Measurements from ENCODE around the gene TSC22D1. TPM values are rescaled to one million over a fixed set of nuclear protein-coding genes. Genes with fewer than 3 reads are reported as not detected.
"Not testable (repeated sequence)": the region's sequence is repeated elsewhere in the genome, so short reads cannot be mapped to it uniquely, and the experiment has no call there.

TSC22D1 gene
- total RNA-seq, 1 experiment from 2014 or later: 67.6 TPM

DNA sequence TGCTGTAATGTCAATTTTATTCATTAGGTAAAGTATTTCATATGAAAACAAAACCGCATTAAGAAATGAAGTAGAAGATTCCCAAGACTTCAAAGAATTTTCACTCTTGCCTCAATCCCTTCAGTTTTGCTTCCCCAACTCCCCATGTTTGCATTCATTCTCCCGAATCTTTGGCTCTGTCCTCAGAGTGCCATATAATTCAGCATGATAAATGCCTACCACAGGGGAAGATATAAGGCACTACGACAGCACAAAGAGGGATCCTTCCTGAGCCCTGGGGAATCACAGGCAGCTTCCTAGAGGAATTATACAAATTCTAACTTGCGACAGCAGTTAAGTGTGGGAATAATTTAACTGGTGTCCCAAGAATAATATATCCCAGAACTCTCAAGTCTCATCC, 68.5 kb downstream of the TSC22D1 start:
- no peak for DNase-seq (ENCODE audit: low spot score)

GRCh38 chr13:44506719-44507118, 69.4 kb downstream of the TSC22D1 start:
- DNase-seq (ENCODE audit: low spot score): no peak

DNA sequence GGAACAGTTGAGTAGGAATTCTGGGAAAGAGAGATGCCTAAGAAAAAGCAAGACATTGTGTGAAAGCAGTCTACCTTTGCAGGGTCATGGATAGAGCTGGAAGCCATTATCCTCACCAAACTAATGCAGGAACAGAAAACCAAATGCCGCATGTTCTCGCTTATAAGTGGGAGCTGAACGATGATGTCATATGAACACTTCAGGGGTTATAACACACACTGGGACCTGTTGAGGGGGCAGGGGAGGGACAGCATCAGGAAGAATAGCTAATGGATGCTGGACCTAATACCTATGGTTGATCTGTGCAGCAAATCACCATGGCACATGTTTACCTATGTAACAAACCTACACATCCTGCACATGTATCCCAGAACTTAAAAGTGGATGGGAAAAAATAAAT, 69.9 kb downstream of the TSC22D1 start:
- no peak for DNase-seq (ENCODE audit: low spot score)

DNA sequence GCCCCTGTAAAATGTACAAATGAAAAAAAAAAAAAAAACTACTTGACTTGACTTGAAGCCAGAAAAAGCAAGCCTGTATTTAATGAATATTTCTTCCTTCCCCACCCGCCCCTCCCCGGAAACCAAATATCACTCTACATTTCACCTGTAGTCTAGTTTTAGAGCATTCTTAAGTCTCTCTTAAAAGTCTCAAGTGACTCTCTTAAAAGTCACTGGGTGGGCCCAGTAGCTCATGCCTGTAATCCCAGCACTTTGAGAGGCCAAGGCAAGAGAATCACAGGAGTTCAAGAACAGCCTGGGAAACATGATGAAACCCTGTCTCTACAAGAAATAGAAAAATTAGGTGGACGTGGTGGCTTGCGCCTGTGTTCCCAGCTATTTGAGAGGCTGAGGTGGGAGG, 72.0 kb downstream of the TSC22D1 start:
- DNase-seq (ENCODE audit: low spot score): no peak

- no peak for DNase-seq (ENCODE audit: low spot score)
Observed at GRCh38 chr13:44498969-44499368, 77.2 kb downstream of the TSC22D1 start.

GRCh38 chr13:44498502-44498901, 77.6 kb downstream of the TSC22D1 start:
- DNase-seq (ENCODE audit: low spot score): no peak

DNA sequence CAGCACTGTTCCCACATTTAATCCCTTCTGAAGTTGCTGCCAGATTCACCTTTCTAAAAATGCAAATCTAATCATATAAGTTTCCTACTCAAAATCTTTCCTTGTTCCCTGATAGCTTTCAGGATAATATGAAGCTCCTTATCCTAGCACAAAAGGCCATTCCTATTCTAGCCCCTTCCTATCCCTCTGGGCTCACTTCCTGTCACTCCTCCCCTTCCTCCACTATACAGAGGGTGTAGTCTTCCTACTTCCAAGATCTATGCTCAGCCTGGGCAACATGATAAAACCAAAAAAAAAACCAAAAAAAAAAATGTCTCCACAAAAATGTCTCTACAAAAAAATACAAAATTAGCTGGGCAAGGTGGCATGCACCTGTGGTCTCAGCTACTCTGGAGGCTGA, 78.3 kb downstream of the TSC22D1 start:
- DNase-seq (ENCODE audit: low spot score): no peak

DNA sequence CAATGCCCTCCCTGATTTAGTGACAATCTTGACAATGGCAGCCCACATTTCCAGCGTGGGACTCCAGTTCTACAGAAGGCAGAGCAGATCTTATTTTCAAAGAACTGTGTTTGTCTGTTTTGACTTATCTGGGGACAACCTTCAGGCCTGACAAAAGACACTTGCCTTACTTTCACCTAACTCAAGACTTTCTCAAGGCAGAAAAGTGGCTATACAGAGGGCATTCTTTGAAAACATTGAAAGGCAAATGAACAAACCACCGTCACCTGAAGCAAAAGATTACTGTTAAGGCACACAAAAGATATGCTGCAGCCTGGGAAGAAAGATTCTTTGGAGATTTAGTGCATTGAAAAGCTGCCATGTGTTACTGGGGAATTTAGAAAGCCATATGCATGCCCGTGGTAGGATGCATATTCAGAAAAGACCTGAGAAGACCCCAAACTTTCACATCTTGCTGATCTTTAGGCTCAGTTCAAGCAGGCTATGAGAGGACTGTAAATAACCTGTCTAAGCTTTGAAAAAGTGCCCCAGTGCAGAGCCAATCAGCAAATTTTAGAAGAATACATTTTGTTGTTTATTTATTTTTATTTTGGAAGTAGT, 82.8 kb downstream of the TSC22D1 start:
- DNase-seq (ENCODE audit: low spot score): no peak

DNA sequence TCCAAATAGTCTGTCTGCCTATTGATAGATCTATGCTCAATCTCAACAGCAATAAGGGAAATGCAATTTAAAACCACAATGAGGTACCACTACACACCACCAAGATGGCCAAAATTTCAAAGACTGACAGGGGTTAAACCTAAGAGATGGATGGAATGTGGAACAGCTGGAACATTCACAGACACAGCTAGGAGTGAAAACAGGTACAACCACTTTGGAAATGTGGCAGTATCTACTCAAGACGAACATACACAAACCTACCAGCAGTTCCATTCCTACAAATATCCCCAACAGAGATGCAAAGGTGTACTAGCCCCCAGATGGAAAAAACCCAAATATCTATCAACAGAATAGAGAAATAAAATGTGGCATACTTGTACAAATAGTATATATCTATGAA, 86.4 kb downstream of the TSC22D1 start:
- DNase-seq (ENCODE audit: low spot score): peak; percentile 21

- DNase-seq (ENCODE audit: low spot score): no peak
Observed at GRCh38 chr13:44487989-44488388, 88.1 kb downstream of the TSC22D1 start.

DNA sequence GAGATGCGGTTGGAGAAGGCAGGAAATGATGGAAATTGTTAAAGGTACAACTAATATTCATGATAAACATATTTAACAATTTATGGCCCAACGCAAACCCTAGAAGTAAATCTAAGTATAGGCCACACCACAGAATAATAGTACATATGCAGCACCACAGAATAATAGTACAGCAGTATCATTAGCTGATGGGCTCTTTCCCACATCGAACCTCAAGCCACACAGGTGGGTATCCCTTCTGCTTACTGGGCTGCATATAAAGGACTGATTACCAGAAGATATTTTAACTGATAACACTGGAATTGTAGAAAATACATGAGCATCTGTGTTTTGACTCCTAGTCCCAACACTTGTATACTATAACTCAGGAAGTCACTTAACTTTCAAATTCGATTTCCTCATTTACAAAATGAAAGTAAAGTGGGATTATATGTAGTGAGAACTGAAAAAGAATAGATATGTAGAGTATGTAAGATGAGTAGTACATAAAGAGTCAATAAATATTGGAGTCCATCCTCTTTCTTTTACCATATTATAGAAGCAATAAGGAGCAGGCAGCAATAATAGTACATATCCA, 91.5 kb downstream of the TSC22D1 start:
- no peak for DNase-seq (ENCODE audit: low spot score)

- peak; percentile 28 for DNase-seq (ENCODE audit: low spot score)
Observed at GRCh38 chr13:44474122-44474910, 101.8 kb downstream of the TSC22D1 start.

DNA sequence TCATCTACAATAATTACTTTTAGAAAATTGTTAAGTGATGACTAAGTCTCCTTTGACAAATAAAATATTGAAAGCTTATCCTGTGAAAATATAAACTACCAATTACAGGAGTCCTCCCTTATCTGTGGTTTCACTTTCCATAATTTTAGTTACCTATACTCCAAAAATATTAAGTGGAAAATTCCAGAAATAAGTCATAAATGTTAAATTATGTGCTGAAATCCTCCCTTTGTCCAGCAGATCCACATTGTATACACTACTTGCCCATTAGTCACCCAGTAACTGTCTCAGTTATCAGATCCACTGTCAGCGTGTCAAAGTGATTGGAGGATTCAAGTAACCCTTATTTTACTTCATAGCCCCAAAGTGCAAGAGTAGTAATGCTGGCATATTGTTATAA, 104.4 kb downstream of the TSC22D1 start:
- peak; percentile 17 for DNase-seq (ENCODE audit: low spot score)

GRCh38 chr13:44470638-44471562, 105.2 kb downstream of the TSC22D1 start:
- peak; percentile 81 for DNase-seq (ENCODE audit: low spot score)

DNA sequence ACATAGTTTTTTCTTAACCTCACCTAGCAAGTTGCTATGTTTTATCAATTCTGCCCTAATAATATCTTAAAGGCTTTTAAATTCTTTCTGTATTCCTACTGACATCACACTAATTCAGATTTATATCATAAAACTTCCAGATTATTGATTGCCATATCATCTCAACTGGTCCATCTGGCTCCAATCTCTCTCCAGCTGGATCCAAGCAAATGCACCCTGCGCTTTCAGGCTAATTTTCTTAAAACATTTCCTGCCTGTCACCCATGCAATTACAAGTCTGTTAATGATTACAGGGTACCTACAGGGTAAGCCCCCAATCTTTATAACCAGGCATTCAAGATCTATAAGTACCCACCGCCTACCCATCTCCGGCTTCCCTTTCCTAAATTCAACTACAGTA, 107.3 kb downstream of the TSC22D1 start:
- no peak for DNase-seq (ENCODE audit: low spot score)

DNA sequence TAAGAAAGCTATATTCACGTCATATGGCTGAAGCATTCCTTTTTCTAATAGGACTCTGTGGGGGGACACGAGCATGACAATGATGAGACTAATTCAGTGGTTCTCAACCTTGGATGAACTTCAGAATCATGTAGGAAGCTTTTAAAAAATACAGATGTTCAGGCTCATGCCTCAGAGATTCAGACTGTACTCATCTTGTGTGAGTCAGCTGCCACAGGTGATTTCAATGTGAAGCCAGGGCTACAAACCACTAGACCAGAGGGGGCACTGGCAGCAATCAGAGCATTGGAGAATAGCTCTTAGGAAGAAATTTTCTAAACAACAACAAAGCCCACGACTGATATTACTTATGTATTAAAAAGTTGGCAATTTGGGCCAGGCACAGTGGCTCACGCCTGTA, 110.8 kb downstream of the TSC22D1 start:
- no peak for DNase-seq (ENCODE audit: low spot score)

DNA sequence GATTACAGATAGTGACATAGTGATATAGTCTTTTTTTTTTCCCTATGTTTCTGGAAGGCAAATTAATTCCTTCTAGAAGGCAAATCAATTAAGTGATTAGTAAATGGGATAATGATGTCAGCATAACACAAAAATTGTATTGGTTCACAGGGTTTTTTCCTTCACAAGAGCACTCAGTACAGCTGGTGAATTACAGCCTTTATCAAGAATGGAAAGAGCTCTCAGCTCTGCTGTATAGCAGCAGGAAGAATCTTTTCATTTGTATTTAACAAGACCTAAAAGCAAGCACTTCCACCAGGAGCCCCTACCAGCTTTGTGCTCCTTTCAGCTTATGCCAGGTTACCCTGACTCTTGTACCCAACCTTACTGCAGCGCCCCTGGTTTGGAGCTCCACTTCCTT, 111.7 kb downstream of the TSC22D1 start:
- DNase-seq (ENCODE audit: low spot score): no peak

GRCh38 chr13:44463759-44464158, 112.4 kb downstream of the TSC22D1 start:
- DNase-seq (ENCODE audit: low spot score): no peak

GRCh38 chr13:44459674-44460073, 116.5 kb downstream of the TSC22D1 start:
- no peak for DNase-seq (ENCODE audit: low spot score)

- DNase-seq (ENCODE audit: low spot score): no peak
Observed at GRCh38 chr13:44458313-44458975, 117.7 kb downstream of the TSC22D1 start.

- DNase-seq (ENCODE audit: low spot score): not testable (repeated sequence)
Observed at GRCh38 chr13:44456212-44456611, 119.9 kb downstream of the TSC22D1 start.
